PFSK-1 (cell line): ENCODE results near the gene KIF5A.

Experiments
- FOXP2 ChIP-seq: optimal IDR thresholded peaks from 2 replicates; pipeline ENCODE3; 2011; ENCODE audit warnings: borderline replicate concordance, control low read depth, inconsistent platforms; ENCODE audit not compliant: insufficient read depth; ENCODE audit errors: extremely low read length, extremely low read depth
- POLR2AphosphoS5 ChIP-seq: IDR thresholded peaks from 2 replicates; pipeline ENCODE4 v1.6.1; 2012; ENCODE audit warnings: low read depth, mild to moderate bottlenecking, control low read depth, low read length, moderate library complexity
- REST ChIP-seq, 2 experiments: IDR thresholded peaks; 2 replicates each; pipeline versions ENCODE4 v1.6.1 to v1.8.0; 2011 to 2012; ENCODE audit warnings: low read depth in 2 of 2, low read length in 2 of 2, control low read depth in 1 of 2, inconsistent platforms in 1 of 2, mild to moderate bottlenecking in 1 of 2, moderate library complexity in 1 of 2; ENCODE audit not compliant: insufficient read depth in 1 of 2
- SIN3A ChIP-seq: IDR thresholded peaks from 2 replicates; pipeline ENCODE4 v1.6.1; 2012; ENCODE audit warnings: mild to moderate bottlenecking, low read length, moderate library complexity, borderline replicate concordance; ENCODE audit not compliant: insufficient read depth
- TAF1 ChIP-seq: IDR thresholded peaks from 2 replicates; pipeline ENCODE4 v1.6.1; 2012; ENCODE audit warnings: low read length, control low read depth, borderline replicate concordance; ENCODE audit not compliant: insufficient read depth

Gene KIF5A

DNA sequence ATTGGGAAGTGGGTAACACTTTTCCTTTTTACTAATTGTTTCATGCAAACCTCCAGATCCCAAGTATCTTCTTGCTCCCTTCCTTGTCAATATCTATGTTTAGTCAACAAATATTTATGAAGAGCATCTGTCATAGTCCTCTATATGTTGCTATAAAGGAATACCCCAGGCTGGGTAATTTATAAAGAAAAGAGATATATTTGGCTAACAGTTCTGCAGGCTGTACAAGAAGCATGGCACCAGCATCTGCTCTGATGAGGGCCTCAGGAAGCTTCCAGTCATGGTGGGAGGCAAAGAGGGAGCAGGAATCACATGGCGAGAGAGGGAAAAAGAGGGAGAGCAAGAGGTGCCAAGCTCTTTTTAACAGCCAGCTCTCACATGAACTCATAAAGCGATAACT, 4.6 kb downstream of the KIF5A start:
- TF ChIP-seq TAF1 (no peak), SIN3A (no peak), REST (IDR thresholded peaks at IDR 0.05; ENCODE audit: insufficient read depth in 1 of 2, low read depth in 2 of 2, low read length in 2 of 2) (no peak), POLR2AphosphoS5 (no peak), FOXP2 (no peak)

GRCh38 chr12:57554897-57555296, 5.1 kb downstream of the KIF5A start:
- TF ChIP-seq REST (IDR thresholded peaks at IDR 0.05; ENCODE audit: insufficient read depth in 1 of 2, low read depth in 2 of 2, low read length in 2 of 2), result no peak
- TF ChIP-seq TAF1, result no peak
- TF ChIP-seq FOXP2, result no peak
- no peak for TF ChIP-seq POLR2AphosphoS5
- no peak for TF ChIP-seq SIN3A

DNA sequence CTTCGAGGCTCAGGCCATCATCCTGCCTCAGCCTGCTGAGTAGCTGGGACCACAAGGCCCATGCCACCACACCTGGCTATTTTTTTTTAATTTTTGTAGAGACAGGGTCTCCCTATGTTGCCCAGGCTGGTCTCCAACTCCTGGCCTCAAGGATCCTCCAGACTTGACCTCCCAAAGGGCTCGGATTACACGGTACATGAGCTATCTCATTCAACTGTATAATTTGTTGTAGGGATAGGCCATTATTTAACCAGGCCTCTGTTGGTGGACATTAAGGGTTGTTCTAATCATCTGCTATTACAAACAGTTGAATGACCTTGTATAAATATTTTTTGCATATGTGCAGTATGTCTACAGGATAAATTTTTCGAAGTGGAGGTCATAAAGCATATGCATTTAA, 9.0 kb downstream of the KIF5A start:
- TF ChIP-seq FOXP2 (no peak), TAF1 (no peak), POLR2AphosphoS5 (no peak), REST (IDR thresholded peaks at IDR 0.05; ENCODE audit: insufficient read depth in 1 of 2, low read depth in 2 of 2, low read length in 2 of 2) (no peak), SIN3A (no peak)

GRCh38 chr12:57560516-57560915, 10.7 kb downstream of the KIF5A start:
- no peak for TF ChIP-seq TAF1
- no peak for TF ChIP-seq REST (IDR thresholded peaks at IDR 0.05; ENCODE audit: insufficient read depth in 1 of 2, low read depth in 2 of 2, low read length in 2 of 2)
- TF ChIP-seq SIN3A, result no peak
- no peak for TF ChIP-seq FOXP2
- TF ChIP-seq POLR2AphosphoS5, result no peak

DNA sequence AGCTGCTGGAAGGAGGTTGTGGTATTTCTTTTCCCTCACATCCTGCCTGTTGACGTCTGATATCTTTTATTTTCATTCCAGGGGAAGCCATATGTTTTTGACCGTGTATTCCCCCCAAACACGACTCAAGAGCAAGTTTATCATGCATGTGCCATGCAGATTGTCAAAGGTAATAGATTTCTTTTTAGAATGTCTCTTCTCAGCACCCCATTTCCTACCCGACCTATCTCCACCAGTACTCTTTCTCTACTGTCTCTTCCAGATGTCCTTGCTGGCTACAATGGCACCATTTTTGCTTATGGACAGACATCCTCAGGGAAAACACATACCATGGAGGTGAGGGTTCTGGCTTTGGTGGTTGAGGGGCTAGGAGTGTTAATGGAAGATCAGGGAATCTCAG, 13.5 kb downstream of the KIF5A start:
- no peak for TF ChIP-seq FOXP2
- TF ChIP-seq REST (IDR thresholded peaks at IDR 0.05; ENCODE audit: insufficient read depth in 1 of 2, low read depth in 2 of 2, low read length in 2 of 2), result no peak
- TF ChIP-seq TAF1, result no peak
- TF ChIP-seq POLR2AphosphoS5, result no peak
- no peak for TF ChIP-seq SIN3A
